GM18867 (cell line): ENCODE results near the gene RANBP17.

Experiments
- ATAC-seq: cut with Tn5 transposase; IDR thresholded peaks from one replicate; pipeline ENCODE4 v1.9.1; 2021; ENCODE audit warnings: mild to moderate bottlenecking, moderate library complexity; ENCODE audit not compliant: unreplicated experiment

The RANBP17 gene

DNA sequence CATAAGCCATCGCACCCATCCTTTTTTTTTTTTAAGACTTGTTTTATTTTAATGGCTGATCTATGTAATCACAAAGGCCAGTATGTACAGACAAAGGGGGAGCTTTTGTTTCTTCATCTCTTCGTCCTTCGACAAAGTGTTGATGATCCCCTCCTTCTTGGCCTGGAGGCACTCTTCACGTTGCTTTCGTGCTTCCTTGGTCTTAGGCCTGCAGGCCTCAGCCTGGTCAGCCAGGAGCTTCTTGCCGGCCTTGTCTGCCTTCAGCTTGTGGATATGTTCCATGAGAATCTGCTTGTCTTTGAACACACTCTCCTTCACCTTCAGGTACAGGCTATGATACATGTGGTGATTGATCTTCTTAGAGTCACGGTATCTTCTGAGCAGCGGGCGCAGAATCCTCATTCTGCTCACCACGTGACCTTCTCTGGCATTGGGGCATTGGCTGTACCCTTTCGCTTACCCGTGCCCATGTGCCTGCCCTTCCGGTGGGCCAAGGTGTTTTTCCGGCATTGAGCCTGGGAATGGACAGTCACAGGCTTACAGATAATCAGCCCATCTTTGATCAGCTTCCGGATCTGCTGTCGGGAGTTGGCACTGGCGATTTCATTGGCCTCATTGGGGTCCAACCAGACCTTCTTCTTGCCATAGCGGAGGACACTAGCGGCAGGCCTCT is 483.3 kb downstream of the RANBP17 start:
- no peak for ATAC-seq
